ENCODE measurements around the gene ABHD2. TPM values are rescaled to one million over a fixed set of nuclear protein-coding genes. Genes with fewer than 3 reads are reported as not detected.

Gene ABHD2
- total RNA-seq, 1 donor from 2014 or later = 32.3 TPM

DNA sequence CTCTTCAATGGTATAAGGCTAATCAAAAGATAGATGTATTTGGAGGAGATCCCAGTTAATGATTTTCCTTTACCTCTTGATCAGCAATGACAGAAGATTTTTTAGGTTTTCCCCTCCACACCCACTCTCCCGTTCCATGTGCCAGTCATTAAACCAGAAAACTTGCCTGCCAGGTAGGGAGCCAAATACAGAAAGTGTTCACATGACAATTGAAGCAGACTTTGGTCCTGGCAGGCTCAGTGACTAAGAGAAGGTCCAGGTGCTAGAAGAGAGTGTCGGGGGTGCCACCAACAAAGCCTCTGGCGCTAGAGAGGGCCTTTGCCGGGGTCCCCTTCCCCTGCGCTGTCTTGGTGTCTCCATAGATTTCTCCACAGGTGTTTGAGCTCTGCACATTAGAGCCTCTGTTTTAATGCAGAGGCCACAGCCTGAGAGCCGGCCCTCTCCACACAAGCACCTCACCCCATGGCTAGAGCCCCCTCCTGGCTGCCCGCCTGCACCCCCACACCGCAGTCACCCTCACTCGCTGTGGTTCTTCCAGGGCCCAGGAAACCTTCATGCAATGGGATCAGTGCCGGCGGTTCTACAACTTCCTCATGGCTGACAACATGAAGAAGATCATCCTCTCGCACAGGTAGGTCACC is 96.8 kb downstream of the ABHD2 start:
- DNase-seq (ENCODE audit: low spot score) = no peak
- TF ChIP-seq, protein P1, sequence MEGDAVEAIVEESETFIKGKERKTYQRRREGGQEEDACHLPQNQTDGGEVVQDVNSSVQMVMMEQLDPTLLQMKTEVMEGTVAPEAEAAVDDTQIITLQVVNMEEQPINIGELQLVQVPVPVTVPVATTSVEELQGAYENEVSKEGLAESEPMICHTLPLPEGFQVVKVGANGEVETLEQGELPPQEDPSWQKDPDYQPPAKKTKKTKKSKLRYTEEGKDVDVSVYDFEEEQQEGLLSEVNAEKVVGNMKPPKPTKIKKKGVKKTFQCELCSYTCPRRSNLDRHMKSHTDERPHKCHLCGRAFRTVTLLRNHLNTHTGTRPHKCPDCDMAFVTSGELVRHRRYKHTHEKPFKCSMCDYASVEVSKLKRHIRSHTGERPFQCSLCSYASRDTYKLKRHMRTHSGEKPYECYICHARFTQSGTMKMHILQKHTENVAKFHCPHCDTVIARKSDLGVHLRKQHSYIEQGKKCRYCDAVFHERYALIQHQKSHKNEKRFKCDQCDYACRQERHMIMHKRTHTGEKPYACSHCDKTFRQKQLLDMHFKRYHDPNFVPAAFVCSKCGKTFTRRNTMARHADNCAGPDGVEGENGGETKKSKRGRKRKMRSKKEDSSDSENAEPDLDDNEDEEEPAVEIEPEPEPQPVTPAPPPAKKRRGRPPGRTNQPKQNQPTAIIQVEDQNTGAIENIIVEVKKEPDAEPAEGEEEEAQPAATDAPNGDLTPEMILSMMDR (IDR thresholded peaks at IDR 0.05; ENCODE audit: unreplicated experiment) = no peak
- Mint-ChIP-seq H3K9me3 (ENCODE audit: unreplicated experiment) (no peaks in the 10 kb centered on the region), H3K27ac (ENCODE audit: unreplicated experiment) (no peak overlapping the region), H3K27me3 (ENCODE audit: unreplicated experiment) (no peaks in the 10 kb centered on the region), H3K36me3 (ENCODE audit: low read depth, unreplicated experiment) (peaks cover 8% of the 10 kb centered on the region), H3K4me3 (ENCODE audit: unreplicated experiment) (no peak overlapping the region), H3K4me1 (ENCODE audit: unreplicated experiment) (peaks cover 5% of the 10 kb centered on the region)

DNA sequence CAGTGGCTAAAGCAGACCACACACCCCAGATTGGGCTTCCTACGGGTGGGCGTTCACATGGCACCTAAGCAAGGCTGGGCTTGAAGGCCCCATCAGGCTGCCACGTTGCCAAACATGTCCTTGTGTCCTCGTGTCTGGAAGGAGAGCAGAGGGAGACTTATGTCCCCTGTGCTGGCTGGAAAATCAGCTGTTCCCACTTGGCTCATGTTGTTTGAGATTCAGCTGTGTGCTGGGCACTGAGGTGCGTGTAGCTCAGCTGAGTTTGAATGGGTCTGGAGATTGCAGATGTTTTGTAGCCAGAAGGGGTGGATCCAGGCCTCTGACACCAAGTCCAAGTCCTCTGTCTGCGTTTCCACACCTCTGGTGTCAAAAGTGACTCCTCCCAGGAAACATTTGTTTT is 98.5 kb downstream of the ABHD2 start:
- H3K36me3 Mint-ChIP-seq (ENCODE audit: low read depth, unreplicated experiment) = peaks cover 17% of the 10 kb centered on the region
- no peak overlapping the region for H3K4me3 Mint-ChIP-seq (ENCODE audit: unreplicated experiment)
- no peaks in the 10 kb centered on the region for H3K9me3 Mint-ChIP-seq (ENCODE audit: unreplicated experiment)
- TF ChIP-seq, protein P1 (IDR thresholded peaks at IDR 0.05; ENCODE audit: unreplicated experiment) = no peak
- DNase-seq (ENCODE audit: low spot score) = no peak
- no peak overlapping the region for H3K27ac Mint-ChIP-seq (ENCODE audit: unreplicated experiment)
- H3K4me1 Mint-ChIP-seq (ENCODE audit: unreplicated experiment) = peaks cover 7% of the 10 kb centered on the region
- peaks cover 4% of the 10 kb centered on the region for H3K27me3 Mint-ChIP-seq (ENCODE audit: unreplicated experiment)

DNA sequence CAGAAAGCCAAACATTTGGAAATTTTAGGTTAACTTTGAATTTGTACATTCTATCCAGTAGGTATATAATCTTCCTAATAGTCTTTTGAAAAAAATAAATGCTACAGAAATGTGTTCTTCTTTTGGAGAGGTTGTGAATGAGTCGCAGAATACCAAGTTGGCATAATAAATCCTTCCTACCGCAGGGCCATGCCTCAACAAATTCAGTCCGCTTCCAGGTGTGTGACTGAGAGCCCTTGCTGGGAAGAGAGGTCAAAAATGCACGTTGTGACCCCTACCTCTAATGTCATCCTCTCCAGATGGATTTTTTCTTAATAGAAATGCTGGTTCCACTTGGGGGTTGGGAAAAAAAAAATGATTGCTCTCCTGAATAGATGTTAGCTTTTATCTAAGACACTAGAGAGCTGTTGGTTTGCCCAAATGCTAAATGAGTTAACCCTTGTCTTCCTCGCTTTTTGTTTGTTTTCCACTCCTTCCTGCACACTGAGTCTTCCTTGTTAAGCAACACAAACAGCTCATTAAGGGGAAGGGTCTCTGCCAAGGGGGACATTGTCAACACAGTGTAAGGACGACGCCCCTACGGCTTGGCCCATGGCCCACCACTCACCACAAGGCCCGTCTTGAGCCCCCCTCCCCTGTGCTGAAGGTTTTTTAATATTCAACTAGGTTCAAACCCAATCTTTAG is 99.2 kb downstream of the ABHD2 start:
- TF ChIP-seq, protein P1 (IDR thresholded peaks at IDR 0.05; ENCODE audit: unreplicated experiment) = no peak
- Mint-ChIP-seq H3K27me3 (ENCODE audit: unreplicated experiment) (peaks cover 4% of the 10 kb centered on the region), H3K4me3 (ENCODE audit: unreplicated experiment) (no peak overlapping the region), H3K36me3 (ENCODE audit: low read depth, unreplicated experiment) (peaks cover 17% of the 10 kb centered on the region), H3K9me3 (ENCODE audit: unreplicated experiment) (no peaks in the 10 kb centered on the region), H3K27ac (ENCODE audit: unreplicated experiment) (no peak overlapping the region), H3K4me1 (ENCODE audit: unreplicated experiment) (peaks cover 7% of the 10 kb centered on the region)
- DNase-seq (ENCODE audit: low spot score) = no peak

DNA sequence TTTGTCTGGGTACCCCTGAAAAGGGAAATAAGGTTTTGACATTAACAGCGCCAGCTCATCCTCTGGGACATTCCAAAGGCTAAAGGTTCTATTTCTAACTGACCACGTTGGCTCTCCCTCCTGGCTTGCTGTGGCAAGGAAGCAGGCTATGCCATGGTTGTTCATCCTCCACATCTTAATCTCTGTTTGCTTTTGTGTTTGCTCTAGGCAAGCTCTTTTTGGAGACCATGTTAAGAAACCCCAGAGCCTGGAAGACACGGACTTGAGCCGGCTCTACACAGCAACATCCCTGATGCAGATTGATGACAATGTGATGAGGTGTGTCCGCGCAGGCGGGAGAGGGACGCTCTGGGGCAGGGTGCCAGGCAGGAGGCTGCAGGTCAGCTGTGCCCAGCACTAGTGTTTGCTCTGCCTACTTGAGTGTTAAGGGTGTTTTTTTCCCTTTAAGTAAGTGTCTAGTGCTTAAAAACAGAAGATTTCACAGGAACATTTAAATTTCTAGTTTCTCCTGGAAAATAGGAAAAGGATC is 99.8 kb downstream of the ABHD2 start:
- no peak overlapping the region for H3K27ac Mint-ChIP-seq (ENCODE audit: unreplicated experiment)
- H3K4me3 Mint-ChIP-seq (ENCODE audit: unreplicated experiment) = no peak overlapping the region
- H3K4me1 Mint-ChIP-seq (ENCODE audit: unreplicated experiment) = peaks cover 8% of the 10 kb centered on the region
- peaks cover 18% of the 10 kb centered on the region for H3K36me3 Mint-ChIP-seq (ENCODE audit: low read depth, unreplicated experiment)
- H3K27me3 Mint-ChIP-seq (ENCODE audit: unreplicated experiment) = peaks cover 4% of the 10 kb centered on the region
- TF ChIP-seq, protein P1 (IDR thresholded peaks at IDR 0.05; ENCODE audit: unreplicated experiment) = no peak
- H3K9me3 Mint-ChIP-seq (ENCODE audit: unreplicated experiment) = no peaks in the 10 kb centered on the region
- DNase-seq (ENCODE audit: low spot score) = no peak

DNA sequence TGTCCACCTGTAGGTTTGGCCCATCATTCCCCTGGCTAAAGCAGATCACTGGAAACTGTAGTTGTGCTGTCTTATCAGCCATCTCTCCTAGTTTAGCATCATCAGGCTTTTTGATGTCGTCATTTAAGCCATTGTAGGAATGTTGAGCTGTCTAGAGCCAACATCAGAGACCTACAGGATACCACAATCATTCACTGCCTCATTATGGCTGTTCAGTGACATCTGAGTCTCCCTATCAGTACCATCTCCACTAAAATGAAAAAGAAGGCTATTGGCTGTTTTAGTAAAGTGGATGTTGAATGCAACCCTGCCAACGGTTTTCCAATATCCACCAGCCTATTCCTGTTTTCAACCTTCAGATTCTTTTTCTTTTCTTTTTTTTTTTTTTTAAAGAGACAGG is 103.9 kb downstream of the ABHD2 start:
- Mint-ChIP-seq H3K4me3 (ENCODE audit: unreplicated experiment) (no peak overlapping the region), H3K36me3 (ENCODE audit: low read depth, unreplicated experiment) (peaks cover 20% of the 10 kb centered on the region), H3K27me3 (ENCODE audit: unreplicated experiment) (peaks cover 4% of the 10 kb centered on the region), H3K9me3 (ENCODE audit: unreplicated experiment) (no peaks in the 10 kb centered on the region), H3K4me1 (ENCODE audit: unreplicated experiment) (peaks cover 13% of the 10 kb centered on the region), H3K27ac (ENCODE audit: unreplicated experiment) (no peak overlapping the region)
- no peak for DNase-seq (ENCODE audit: low spot score)
- TF ChIP-seq, protein P1 (IDR thresholded peaks at IDR 0.05; ENCODE audit: unreplicated experiment) = no peak

Data from endothelial cell (in vitro differentiated cells).